Spleen (tissue), 11 donors: Measurements from ENCODE around the gene HECW1. TPM values are rescaled to one million over a fixed set of nuclear protein-coding genes. Genes with fewer than 3 reads are reported as not detected.

Source experiments
- DNase-seq: peaks from one replicate; pipeline ENCODE4 v3.0.0-alpha.2; 2020
- H3K27ac ChIP-seq, 8 donors: fragments of 200-600 bp; sonication (generic) in 7 of 8; 1 replicate in 4 of 8; 2 replicates in 4 of 8; pipeline versions ENCODE4 v1.5.0 to v1.8.0; 2016 to 2021; ENCODE audit warnings: inconsistent platforms in 4 of 8, mild to moderate bottlenecking in 4 of 8, moderate library complexity in 1 of 8
- H3K27me3 ChIP-seq, 7 donors: fragments of 200-600 bp; sonication (generic) in 6 of 7; replicated peaks in 1 of 7; 1 replicate in 4 of 7; 2 replicates in 3 of 7; pipeline versions ENCODE4 v1.5.0 to v1.8.0; 2016 to 2021; ENCODE audit warnings: inconsistent platforms in 3 of 7, mild to moderate bottlenecking in 1 of 7
- H3K36me3 ChIP-seq, 6 donors: fragments of 200-600 bp; sonication (generic) in 5 of 6; 1 replicate in 4 of 6; 2 replicates in 2 of 6; pipeline versions ENCODE4 v1.5.0 to v1.8.0; 2016 to 2021; ENCODE audit warnings: inconsistent platforms in 2 of 6
- H3K4me1 ChIP-seq, 6 donors: fragments of 200-600 bp; sonication (generic) in 5 of 6; 1 replicate in 3 of 6; 2 replicates in 3 of 6; pipeline versions ENCODE4 v1.5.0 to v1.8.0; 2016 to 2021; ENCODE audit warnings: inconsistent platforms in 3 of 6
- H3K4me3 ChIP-seq, 8 donors: fragments of 200-600 bp; sonication (generic) in 7 of 8; 1 replicate in 4 of 8; 2 replicates in 4 of 8; pipeline versions ENCODE4 v1.5.0 to v1.8.0; 2016 to 2021; ENCODE audit warnings: inconsistent platforms in 4 of 8, mild to moderate bottlenecking in 4 of 8, moderate library complexity in 2 of 8
- H3K9me3 ChIP-seq, 8 donors: fragments of 200-600 bp; sonication (generic) in 7 of 8; 1 replicate in 4 of 8; 2 replicates in 4 of 8; pipeline versions ENCODE4 v1.5.0 to v1.8.0; 2016 to 2021; ENCODE audit warnings: inconsistent platforms in 4 of 8
- CTCF ChIP-seq, 11 experiments: fragments of 200-600 bp in 7 of 11; fragments of 450-650 bp in 4 of 11; sonication (generic) in 4 of 11; IDR thresholded peaks in 8 of 11; conservative IDR thresholded peaks in 3 of 11; 1 replicate in 7 of 11; 2 replicates in 4 of 11; pipeline versions ENCODE4 v1.4.0 to v1.8.0; 2016 to 2021; ENCODE audit warnings: antibody characterized with exemption in 11 of 11, inconsistent platforms in 4 of 11, mild to moderate bottlenecking in 1 of 11
- POLR2A ChIP-seq, 3 donors: fragments of 450-650 bp; IDR thresholded peaks; one replicate each; pipeline ENCODE4 v1.5.1; 2017; ENCODE audit warnings: antibody characterized with exemption in 3 of 3, mild to moderate bottlenecking in 1 of 3
- POLR2AphosphoS5 ChIP-seq, 3 donors: sonication (generic); formaldehyde crosslinking; IDR thresholded peaks; one replicate each; pipeline ENCODE4 v1.5.1; 2017; ENCODE audit warnings: antibody characterized with exemption in 3 of 3
- WGBS, 5 donors: extraction: QIAGEN DNeasy Blood & Tissue Kit in 3 of 5; methylation state at CpG; one replicate each; pipeline versions ENCODE4 v1.1.5 to v1.1.7; 2013 to 2018; 5-methylcytosine and 5-hydroxymethylcytosine counted together
- intact Hi-C: fragments of 100-400 bp; cut with DNase I; formaldehyde crosslinking; loops from one replicate; pipeline ENCODE4 v1.15.0; 2023; ENCODE audit warnings: low total_unique reads
- polyA plus RNA-seq, 3 donors: library from polyadenylated mRNA; stranded (reverse); fragments of 200-250 nt; gene quantifications; one replicate each; pipeline ENCODE4 v1.2.1, GENCODE V29; 2013
- total RNA-seq, 7 donors: library from RNA; depleted of rRNA in 3 of 7; stranded (reverse); fragments of >200 nt in 3 of 7; fragmentation: NEBNext Ultra II Directional in 4 of 7; extraction: Animal tissue kit (Norgen Biotek cat#: 25700) in 4 of 7; gene quantifications; one replicate each; pipeline versions ENCODE4 v1.1.0 to v1.2.1, GENCODE V29; 2016 to 2021
- donor health status: healthy with polysubstance abuse.
- donor health status: DM: no; HTN: no; CAD: no; lungs with moderate emphysema.
- donor health status: DM: no; HTN: no; CAD: no.
- donor health status: Bipolar disorder and iron deficiency.
- donor health status: healthy.
- donor health status: DM: no; HTN: no; CAD: no.
- donor health status: DM: yes; HTN: yes; CAD: no.

The HECW1 gene
- total and polyA plus RNA-seq, 10 donors = 0.03 to 1.5 (median 0.40) TPM; not detected in 1

- DNase-seq = no peak
- intact Hi-C loops = no loop called here
- H3K9me3 ChIP-seq = no peaks in the 10 kb centered on the region
- 9 to 18% (median 10%) methylated on average over 18 to 36 of the region's 36 CpGs for WGBS, 5 donors
- H3K4me3 ChIP-seq = peak overlapping the region in 7 of 8 donors; percentile 2 to 64 (median 27)
- TF ChIP-seq POLR2AphosphoS5 (IDR thresholded peaks at IDR 0.05) (no peak), POLR2A (IDR thresholded peaks at IDR 0.05) (no peak), CTCF (IDR thresholded peaks at IDR 0.05 in 8 of 11, conservative IDR thresholded peaks at IDR 0.05 in 3 of 11) (no peak)
- no peaks in the 10 kb centered on the region for H3K36me3 ChIP-seq
- peaks cover 7 to 85% (median 59%) of the 10 kb centered on the region in 7 donors for H3K27me3 ChIP-seq
- H3K27ac ChIP-seq = no peak overlapping the region
- H3K4me1 ChIP-seq = peaks cover 9 to 27% (median 20%) of the 10 kb centered on the region in 6 donors
Observed at GRCh38 chr7:43113622-43114457, 1.4 kb downstream of the HECW1 start.

GRCh38 chr7:43114458-43114780 is 2.0 kb downstream of the HECW1 start:
- Histone ChIP-seq H3K27ac (no peak overlapping the region), H3K4me3 (no peak overlapping the region), H3K36me3 (no peaks in the 10 kb centered on the region), H3K4me1 (peaks cover 9 to 27% (median 20%) of the 10 kb centered on the region in 6 donors), H3K9me3 (no peaks in the 10 kb centered on the region), H3K27me3 (peaks cover 7 to 84% (median 59%) of the 10 kb centered on the region in 7 donors)
- TF ChIP-seq POLR2AphosphoS5 (IDR thresholded peaks at IDR 0.05) = no peak
- TF ChIP-seq POLR2A (IDR thresholded peaks at IDR 0.05) = no peak
- TF ChIP-seq CTCF (IDR thresholded peaks at IDR 0.05 in 8 of 11, conservative IDR thresholded peaks at IDR 0.05 in 3 of 11) = no peak
- intact Hi-C loops = no loop called here
- 32 to 40% (median 35%) methylated on average over 3 of the region's 3 CpGs for WGBS, 5 donors
- DNase-seq = no peak

GRCh38 chr7:43116451-43116850 is 4.0 kb downstream of the HECW1 start:
- 51 to 73% (median 72%) methylated on average over 2 of the region's 2 CpGs for WGBS, 5 donors
- Histone ChIP-seq H3K4me1 (peaks cover 9 to 27% (median 20%) of the 10 kb centered on the region in 6 donors), H3K27me3 (peaks cover 7 to 75% (median 59%) of the 10 kb centered on the region in 7 donors), H3K4me3 (no peak overlapping the region), H3K36me3 (no peaks in the 10 kb centered on the region), H3K27ac (no peak overlapping the region), H3K9me3 (no peaks in the 10 kb centered on the region)
- no peak for DNase-seq
- intact Hi-C loops = no loop called here
- TF ChIP-seq CTCF (IDR thresholded peaks at IDR 0.05 in 8 of 11, conservative IDR thresholded peaks at IDR 0.05 in 3 of 11) = no peak
- no peak for TF ChIP-seq POLR2AphosphoS5 (IDR thresholded peaks at IDR 0.05)
- TF ChIP-seq POLR2A (IDR thresholded peaks at IDR 0.05) = no peak

GRCh38 chr7:43117095-43117494 is 4.6 kb downstream of the HECW1 start:
- TF ChIP-seq POLR2A (IDR thresholded peaks at IDR 0.05) (no peak), CTCF (IDR thresholded peaks at IDR 0.05 in 8 of 11, conservative IDR thresholded peaks at IDR 0.05 in 3 of 11) (no peak), POLR2AphosphoS5 (IDR thresholded peaks at IDR 0.05) (no peak)
- intact Hi-C loops = no loop called here
- peaks cover 9 to 22% (median 20%) of the 10 kb centered on the region in 6 donors for H3K4me1 ChIP-seq
- H3K27me3 ChIP-seq = peaks cover 7 to 69% (median 55%) of the 10 kb centered on the region in 7 donors
- H3K36me3 ChIP-seq = no peaks in the 10 kb centered on the region
- H3K4me3 ChIP-seq = no peak overlapping the region
- DNase-seq = no peak
- H3K27ac ChIP-seq = no peak overlapping the region
- H3K9me3 ChIP-seq = no peaks in the 10 kb centered on the region
- WGBS, 5 donors = 21 to 48% (median 33%) methylated on average over 1 of the region's 1 CpG
